SU-DHL-6 (cell line): ENCODE measurements around the gene WWOX.

Source experiments
- H2AFZ ChIP-seq: fragments of 200-600 bp; sonication (generic); 2 replicates; pipeline ENCODE4 v1.6.1; 2014; ENCODE audit warnings: low read depth, mild to moderate bottlenecking, moderate library complexity, mixed read lengths, antibody characterized with exemption, low read length; ENCODE audit not compliant: severe bottlenecking
- H3F3A ChIP-seq: fragments of 200-600 bp; shearing (Covaris generic); 2 replicates; pipeline ENCODE4 v1.6.0; 2016; ENCODE audit warnings: antibody characterized with exemption, mild to moderate bottlenecking; ENCODE audit not compliant: insufficient read depth
- H3K27ac ChIP-seq: fragments of 200-600 bp; sonication (generic); 2 replicates; pipeline ENCODE4 v1.5.1; 2016; ENCODE audit warnings: low read depth, mild to moderate bottlenecking, low read length, moderate library complexity, mixed read lengths
- H3K27me3 ChIP-seq: fragments of 200-600 bp; sonication (generic), shearing (Covaris generic); 2 replicates; pipeline ENCODE4 v1.6.0; 2014; ENCODE audit warnings: mild to moderate bottlenecking, low read length
- H3K36me3 ChIP-seq: fragments of 200-600 bp; sonication (generic); 2 replicates; pipeline ENCODE4 v1.6.1; 2014; ENCODE audit warnings: mild to moderate bottlenecking, low read length, mixed read lengths
- H3K4me2 ChIP-seq: fragments of 300-600, 200-600 bp; shearing (Covaris generic), sonication (generic); 2 replicates; pipeline ENCODE4 v1.6.0; 2014; ENCODE audit warnings: low read length, low read depth, mild to moderate bottlenecking; ENCODE audit not compliant: poor library complexity, severe bottlenecking
- H3K4me3 ChIP-seq: fragments of 200-600 bp; sonication (generic); 2 replicates; pipeline ENCODE4 v1.5.1; 2014; ENCODE audit warnings: antibody characterized with exemption, low read length, mild to moderate bottlenecking, mixed read lengths; ENCODE audit not compliant: insufficient read depth, poor library complexity, severe bottlenecking
- H3K79me2 ChIP-seq: fragments of 200-600 bp; sonication (generic); 2 replicates; pipeline ENCODE4 v1.6.1; 2014; ENCODE audit warnings: mild to moderate bottlenecking, low read length, moderate library complexity; ENCODE audit not compliant: insufficient read depth
- H3K9ac ChIP-seq: fragments of 200-600 bp; sonication (generic); 2 replicates; pipeline ENCODE4 v1.7.0; 2014; ENCODE audit warnings: mild to moderate bottlenecking, low read length
- H3K9me2 ChIP-seq: fragments of 200-600 bp; sonication (generic); replicated peaks from 2 replicates; pipeline ENCODE4 v1.6.1; 2014; ENCODE audit warnings: low read length; ENCODE audit not compliant: insufficient read depth
- H3K9me3 ChIP-seq: fragments of 200-600 bp; sonication (generic); 2 replicates; pipeline ENCODE4 v1.6.1; 2014; ENCODE audit warnings: low read length, mixed read lengths; ENCODE audit not compliant: insufficient read depth
- H4K20me1 ChIP-seq: fragments of 200-600 bp; sonication (generic); 2 replicates; pipeline ENCODE4 v1.6.1; 2014; ENCODE audit warnings: low read depth, mild to moderate bottlenecking, antibody characterized with exemption, low read length, moderate library complexity, mixed read lengths
- EZH2phosphoT487 ChIP-seq: fragments of 200-600 bp; sonication (generic), shearing (Covaris generic); conservative IDR thresholded peaks from 2 replicates; pipeline ENCODE4 v1.6.1; 2018; ENCODE audit warnings: mild to moderate bottlenecking, antibody characterized with exemption, low read length, moderate library complexity, mixed read lengths
- TF ChIP-seq, protein P1 (sequence below): fragments of 200-600 bp; sonication (generic); IDR thresholded peaks from one replicate; pipeline ENCODE4 v1.5.1; 2017; ENCODE audit warnings: antibody characterized with exemption, mild to moderate bottlenecking, low read length, moderate library complexity; ENCODE audit not compliant: insufficient read depth, poor library complexity, severe bottlenecking

Gene WWOX

DNA sequence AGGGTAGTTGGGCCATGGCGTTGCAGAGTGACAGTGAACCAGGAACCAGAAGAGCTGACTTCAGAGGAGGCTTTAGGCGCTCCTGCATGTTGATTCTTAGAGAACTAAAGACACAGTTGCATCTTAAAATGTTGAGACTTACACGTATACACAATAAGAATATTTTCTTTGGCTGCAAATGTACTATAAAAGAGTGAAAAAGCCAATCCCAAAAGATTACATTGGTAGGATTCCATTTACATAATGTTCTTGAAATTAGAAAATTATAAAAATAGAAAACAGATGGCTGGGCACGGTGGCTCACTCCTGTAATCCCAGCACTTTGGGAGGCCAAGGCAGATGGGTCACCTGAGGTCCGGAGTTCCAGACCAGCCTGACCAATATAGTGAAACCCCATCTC lies 738.8 kb downstream of the WWOX start:
- Histone ChIP-seq H3F3A (no peaks in the 10 kb centered on the region), H3K27me3 (no peaks in the 10 kb centered on the region), H3K9ac (no peak overlapping the region)

GRCh38 chr16:78842950-78843349 lies 743.5 kb downstream of the WWOX start:
- H3K27me3 ChIP-seq: no peaks in the 10 kb centered on the region
- no peaks in the 10 kb centered on the region for H4K20me1 ChIP-seq
- H3K36me3 ChIP-seq: no peaks in the 10 kb centered on the region
- H3K9ac ChIP-seq: no peak overlapping the region
- no peaks in the 10 kb centered on the region for H3K9me2 ChIP-seq
- H3K79me2 ChIP-seq: no peaks in the 10 kb centered on the region
- no peaks in the 10 kb centered on the region for H3K9me3 ChIP-seq
- no peak overlapping the region for H2AFZ ChIP-seq
- no peak overlapping the region for H3K4me3 ChIP-seq
- H3F3A ChIP-seq: no peaks in the 10 kb centered on the region
- H3K27ac ChIP-seq: no peak overlapping the region
- no peak overlapping the region for H3K4me2 ChIP-seq
- TF ChIP-seq EZH2phosphoT487: no peak
- TF ChIP-seq, protein P1, sequence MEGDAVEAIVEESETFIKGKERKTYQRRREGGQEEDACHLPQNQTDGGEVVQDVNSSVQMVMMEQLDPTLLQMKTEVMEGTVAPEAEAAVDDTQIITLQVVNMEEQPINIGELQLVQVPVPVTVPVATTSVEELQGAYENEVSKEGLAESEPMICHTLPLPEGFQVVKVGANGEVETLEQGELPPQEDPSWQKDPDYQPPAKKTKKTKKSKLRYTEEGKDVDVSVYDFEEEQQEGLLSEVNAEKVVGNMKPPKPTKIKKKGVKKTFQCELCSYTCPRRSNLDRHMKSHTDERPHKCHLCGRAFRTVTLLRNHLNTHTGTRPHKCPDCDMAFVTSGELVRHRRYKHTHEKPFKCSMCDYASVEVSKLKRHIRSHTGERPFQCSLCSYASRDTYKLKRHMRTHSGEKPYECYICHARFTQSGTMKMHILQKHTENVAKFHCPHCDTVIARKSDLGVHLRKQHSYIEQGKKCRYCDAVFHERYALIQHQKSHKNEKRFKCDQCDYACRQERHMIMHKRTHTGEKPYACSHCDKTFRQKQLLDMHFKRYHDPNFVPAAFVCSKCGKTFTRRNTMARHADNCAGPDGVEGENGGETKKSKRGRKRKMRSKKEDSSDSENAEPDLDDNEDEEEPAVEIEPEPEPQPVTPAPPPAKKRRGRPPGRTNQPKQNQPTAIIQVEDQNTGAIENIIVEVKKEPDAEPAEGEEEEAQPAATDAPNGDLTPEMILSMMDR: no peak

More for the DNA sequence above, 738.8 kb downstream of the WWOX start:
- Histone ChIP-seq H3K36me3 (no peaks in the 10 kb centered on the region), H3K9me3 (no peaks in the 10 kb centered on the region), H3K27ac (no peak overlapping the region), H3K4me3 (no peak overlapping the region), H3K4me2 (no peak overlapping the region), H3K9me2 (no peaks in the 10 kb centered on the region), H2AFZ (no peak overlapping the region), H4K20me1 (no peaks in the 10 kb centered on the region), H3K79me2 (no peaks in the 10 kb centered on the region)
- no peak for TF ChIP-seq EZH2phosphoT487
- TF ChIP-seq, protein P1: no peak

DNA sequence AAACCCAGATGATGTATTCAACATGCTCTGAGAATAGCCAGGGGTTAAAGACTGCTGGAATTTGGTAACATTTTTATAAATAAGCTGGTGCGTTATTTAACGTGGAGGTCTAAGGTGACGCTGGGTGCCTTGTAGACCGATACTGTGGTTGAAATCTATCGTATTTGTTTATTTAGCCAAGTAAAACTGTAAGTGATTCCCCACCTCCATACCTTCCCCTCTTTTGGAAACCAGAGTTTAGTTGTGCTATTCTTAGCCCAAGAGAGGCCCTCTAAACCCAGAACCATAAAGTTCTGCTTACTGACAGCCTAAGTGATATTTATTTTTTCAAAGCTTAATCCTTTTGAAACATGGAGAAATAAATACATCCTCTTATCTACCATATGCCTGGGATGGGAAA lies 744.5 kb downstream of the WWOX start:
- Histone ChIP-seq H3K27ac (no peak overlapping the region), H3K36me3 (no peaks in the 10 kb centered on the region), H3K4me2 (no peak overlapping the region), H3K9ac (no peak overlapping the region), H3K27me3 (no peaks in the 10 kb centered on the region), H4K20me1 (no peaks in the 10 kb centered on the region), H3K9me3 (no peaks in the 10 kb centered on the region), H3K4me3 (no peak overlapping the region), H3F3A (no peaks in the 10 kb centered on the region), H3K9me2 (no peaks in the 10 kb centered on the region), H2AFZ (no peak overlapping the region), H3K79me2 (no peaks in the 10 kb centered on the region)
- TF ChIP-seq, protein P1: no peak

DNA sequence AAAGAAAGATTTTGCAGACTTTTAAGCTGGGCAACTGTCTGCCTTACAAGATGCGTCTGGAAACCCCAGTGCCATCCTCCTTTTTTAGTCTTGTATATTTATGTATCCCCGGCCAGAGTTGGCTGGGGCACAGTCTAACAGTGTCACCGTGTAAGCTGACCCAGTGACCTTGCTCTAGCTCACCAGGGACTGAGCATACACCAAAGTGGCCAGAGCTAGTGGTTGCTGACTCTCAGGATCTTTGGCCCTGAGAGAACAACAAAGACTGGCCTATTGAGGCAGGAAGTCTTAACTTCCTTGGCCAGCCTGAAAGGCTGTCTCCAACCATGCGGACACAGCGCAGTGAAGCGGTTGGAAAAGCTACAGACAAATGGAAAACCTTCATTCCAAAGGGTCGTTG lies 745.2 kb downstream of the WWOX start:
- Histone ChIP-seq H3K79me2 (no peaks in the 10 kb centered on the region), H3F3A (no peaks in the 10 kb centered on the region), H4K20me1 (no peaks in the 10 kb centered on the region), H3K27me3 (no peaks in the 10 kb centered on the region), H2AFZ (no peak overlapping the region), H3K4me3 (no peak overlapping the region), H3K9me2 (no peaks in the 10 kb centered on the region), H3K9me3 (no peaks in the 10 kb centered on the region), H3K27ac (no peak overlapping the region), H3K36me3 (no peaks in the 10 kb centered on the region), H3K4me2 (no peak overlapping the region), H3K9ac (no peak overlapping the region)
- TF ChIP-seq, protein P1: no peak
- TF ChIP-seq EZH2phosphoT487: no peak
